IMR-90 (cell line): Measurements from ENCODE around the gene CCDC144A.

Experiments used
- CTCF ChIP-seq: conservative IDR thresholded peaks from 2 replicates; pipeline ENCODE4 v1.5.1; 2012; ENCODE audit warnings: mild to moderate bottlenecking, low read depth, low read length, improper control_type of control experiment
- POLR2A ChIP-seq: IDR thresholded peaks from 2 replicates; pipeline ENCODE4 v1.6.1; 2012; ENCODE audit warnings: mild to moderate bottlenecking, low read depth, low read length

- TF ChIP-seq CTCF (no peak), POLR2A (no peak)
Measured at GRCh38 chr17:16820979-16821543, 131.0 kb downstream of the CCDC144A start.
